Right renal pelvis (tissue), 4 donors: ENCODE measurements around the gene GLI3. TPM values are rescaled to one million over a fixed set of nuclear protein-coding genes. Genes with fewer than 3 reads are reported as not detected.

Experiments
- DNase-seq, 4 donors: peaks; one replicate each; pipeline ENCODE4 v3.0.0-alpha.2; 2013; ENCODE audit warnings: low read depth in 4 of 4, low spot score in 3 of 4, missing footprints in 1 of 4
- polyA plus RNA-seq, 4 donors: library from polyadenylated mRNA; unstranded; fragments of 120-200 nt; gene quantifications; one replicate each; pipeline ENCODE4 v1.2.1, GENCODE V29; 2013; ENCODE audit not compliant: insufficient read length in 4 of 4

Gene GLI3
- polyA plus RNA-seq, 4 donors: 13.6 to 17.3 (median 15.1) TPM

GRCh38 chr7:41955893-41956675 is 280.9 kb downstream of the GLI3 start:
- DNase-seq: peak in 2 of 4 donors; percentile 65 to 69

GRCh38 chr7:41955451-41955850 is 281.6 kb downstream of the GLI3 start:
- DNase-seq: no peak

- DNase-seq: no peak
Observed at GRCh38 chr7:41954976-41955375, 282.0 kb downstream of the GLI3 start.

- no peak for DNase-seq
Observed at GRCh38 chr7:41948503-41948902, 288.5 kb downstream of the GLI3 start.

GRCh38 chr7:41943094-41943577 is 293.9 kb downstream of the GLI3 start:
- peak; percentile 65 to 79 (median 72) for DNase-seq

- DNase-seq: peak in 1 of 4 donors; percentile 10
Observed at GRCh38 chr7:41942468-41943093, 294.4 kb downstream of the GLI3 start.

GRCh38 chr7:41940760-41941343 is 296.2 kb downstream of the GLI3 start:
- DNase-seq: peak in 3 of 4 donors; percentile 61 to 73 (median 64)

GRCh38 chr7:41938371-41938770 is 298.6 kb downstream of the GLI3 start:
- DNase-seq: no peak

GRCh38 chr7:41933427-41933826 is 303.6 kb downstream of the GLI3 start:
- no peak for DNase-seq

- DNase-seq: no peak
Observed at GRCh38 chr7:41931263-41931646, 305.8 kb downstream of the GLI3 start.

GRCh38 chr7:41930538-41931262 is 306.3 kb downstream of the GLI3 start:
- DNase-seq: no peak

- no peak for DNase-seq
Observed at GRCh38 chr7:41928781-41929180, 308.2 kb downstream of the GLI3 start.

GRCh38 chr7:41928166-41928565 is 308.8 kb downstream of the GLI3 start:
- no peak for DNase-seq

GRCh38 chr7:41927380-41927779 is 309.6 kb downstream of the GLI3 start:
- no peak for DNase-seq

- no peak for DNase-seq
Observed at GRCh38 chr7:41925946-41926345, 311.1 kb downstream of the GLI3 start.

GRCh38 chr7:41924796-41925195 is 312.2 kb downstream of the GLI3 start:
- no peak for DNase-seq

- no peak for DNase-seq
Observed at GRCh38 chr7:41922373-41922772, 314.6 kb downstream of the GLI3 start.

- no peak for DNase-seq
Observed at GRCh38 chr7:41921453-41921981, 315.5 kb downstream of the GLI3 start.

GRCh38 chr7:41918597-41918996 is 318.4 kb downstream of the GLI3 start:
- DNase-seq: no peak

- DNase-seq: peak in 1 of 4 donors; percentile 15
Observed at GRCh38 chr7:41916450-41916927, 320.5 kb downstream of the GLI3 start.

- no peak for DNase-seq
Observed at GRCh38 chr7:41915871-41916270, 321.1 kb downstream of the GLI3 start.
